Measurements from ENCODE around the gene PHF1. TPM values are rescaled to one million over a fixed set of nuclear protein-coding genes. Genes with fewer than 3 reads are reported as not detected.

Gene PHF1
- total RNA-seq, 2 donors from 2014 or later: 98.2 to 132 TPM

- no peak for TF ChIP-seq CTCF (IDR thresholded peaks at IDR 0.05)
- TF ChIP-seq POLR2A (IDR thresholded peaks at IDR 0.05): no peak
- TF ChIP-seq POLR2AphosphoS5 (IDR thresholded peaks at IDR 0.05): no peak
- H3K36me3 ChIP-seq: peaks cover 2 to 9% of the 10 kb centered on the region in 2 donors
- intact Hi-C loops (cut with DNase I): loop anchor here (10.0 kb wide), 1 partner anchor 140 kb away; no protein-coding TSS in a partner anchor
- no peaks in the 10 kb centered on the region for H3K4me1 ChIP-seq (replicated peaks)
- DNase-seq (ENCODE audit: low spot score): no peak
- no peak overlapping the region for H3K27ac ChIP-seq
- no peaks in the 10 kb centered on the region for H3K9me3 ChIP-seq
- no peak overlapping the region for H3K4me3 ChIP-seq
- WGBS: 86% methylated on average over 4 of the region's 4 CpGs
- H3K27me3 ChIP-seq (replicated peaks; ENCODE audit: insufficient read depth): no peaks in the 10 kb centered on the region
Observed at GRCh38 chr6:33434961-33435360, 24.1 kb downstream of the PHF1 start.

- TF ChIP-seq CTCF (IDR thresholded peaks at IDR 0.05): no peak
- no peak for TF ChIP-seq POLR2AphosphoS5 (IDR thresholded peaks at IDR 0.05)
- no peak for TF ChIP-seq POLR2A (IDR thresholded peaks at IDR 0.05)
- no peaks in the 10 kb centered on the region for H3K9me3 ChIP-seq
- H3K4me3 ChIP-seq: no peak overlapping the region
- DNase-seq (ENCODE audit: low spot score): no peak
- no peaks in the 10 kb centered on the region for H3K27me3 ChIP-seq (replicated peaks; ENCODE audit: insufficient read depth)
- H3K36me3 ChIP-seq: peaks cover 2 to 9% of the 10 kb centered on the region in 2 donors
- no peak overlapping the region for H3K27ac ChIP-seq
- H3K4me1 ChIP-seq (replicated peaks): no peaks in the 10 kb centered on the region
- intact Hi-C loops (cut with DNase I): loop anchor here (10.0 kb wide), 1 partner anchor 137 kb away; no protein-coding TSS in a partner anchor
- 91% methylated on average over 18 of the region's 18 CpGs for WGBS
Observed at GRCh38 chr6:33437666-33438065, 26.9 kb downstream of the PHF1 start.

GRCh38 chr6:33438978-33439594 lies 28.3 kb downstream of the PHF1 start:
- WGBS: 96% methylated on average over 3 of the region's 3 CpGs
- no peak for DNase-seq (ENCODE audit: low spot score)

GRCh38 chr6:33439956-33440648 lies 29.3 kb downstream of the PHF1 start:
- no peak overlapping the region for H3K4me3 ChIP-seq
- intact Hi-C loops (cut with DNase I): loop anchor here (10.0 kb wide), 1 partner anchor 135 kb away; no protein-coding TSS in a partner anchor
- no peaks in the 10 kb centered on the region for H3K4me1 ChIP-seq (replicated peaks)
- H3K36me3 ChIP-seq: peaks cover 2 to 9% of the 10 kb centered on the region in 2 donors
- 73% methylated on average over 9 of the region's 9 CpGs for WGBS
- no peak overlapping the region for H3K27ac ChIP-seq
- H3K27me3 ChIP-seq (replicated peaks; ENCODE audit: insufficient read depth): no peaks in the 10 kb centered on the region
- DNase-seq (ENCODE audit: low spot score): no peak
- no peak for TF ChIP-seq POLR2AphosphoS5 (IDR thresholded peaks at IDR 0.05)
- TF ChIP-seq POLR2A (IDR thresholded peaks at IDR 0.05): no peak
- TF ChIP-seq CTCF (IDR thresholded peaks at IDR 0.05): no peak
- H3K9me3 ChIP-seq: no peaks in the 10 kb centered on the region

More at GRCh38 chr6:33438978-33439594, 28.3 kb downstream of the PHF1 start:
- TF ChIP-seq CTCF (IDR thresholded peaks at IDR 0.05): no peak
- TF ChIP-seq POLR2A (IDR thresholded peaks at IDR 0.05): no peak
- no peak for TF ChIP-seq POLR2AphosphoS5 (IDR thresholded peaks at IDR 0.05)
- H3K36me3 ChIP-seq: peaks cover 2 to 9% of the 10 kb centered on the region in 2 donors
- no peak overlapping the region for H3K27ac ChIP-seq
- no peaks in the 10 kb centered on the region for H3K4me1 ChIP-seq (replicated peaks)
- intact Hi-C loops (cut with DNase I): loop anchor here (10.0 kb wide), 1 partner anchor 136 kb away; no protein-coding TSS in a partner anchor
- H3K9me3 ChIP-seq: no peaks in the 10 kb centered on the region
- no peak overlapping the region for H3K4me3 ChIP-seq
- no peaks in the 10 kb centered on the region for H3K27me3 ChIP-seq (replicated peaks; ENCODE audit: insufficient read depth)

Data from prostate gland (tissue), 2 donors.